Sigmoid colon (tissue), 7 donors: ENCODE data around the gene CSK. TPM values are rescaled to one million over a fixed set of nuclear protein-coding genes. Genes with fewer than 3 reads are reported as not detected.

Experiments used
- DNase-seq: peaks from one replicate; pipeline ENCODE4 v3.0.0-alpha.2; 2019
- H3K27ac ChIP-seq, 4 donors: fragments of 200-600 bp; sonication (generic); one replicate each; pipeline ENCODE4 v1.5.1; 2016 to 2019; ENCODE audit warnings: mild to moderate bottlenecking in 1 of 4
- H3K27me3 ChIP-seq, 3 donors: fragments of 200-600 bp; sonication (generic); one replicate each; pipeline ENCODE4 v1.5.1; 2019; ENCODE audit warnings: mild to moderate bottlenecking in 1 of 3
- H3K36me3 ChIP-seq, 4 donors: fragments of 200-600 bp; sonication (generic); one replicate each; pipeline ENCODE4 v1.5.1; 2016 to 2019
- H3K4me1 ChIP-seq, 4 donors: fragments of 200-600 bp; sonication (generic); one replicate each; pipeline ENCODE4 v1.5.1; 2017 to 2019
- H3K4me3 ChIP-seq, 4 donors: fragments of 200-600 bp; sonication (generic); one replicate each; pipeline ENCODE4 v1.5.1; 2017 to 2019; ENCODE audit warnings: mild to moderate bottlenecking in 2 of 4, moderate library complexity in 1 of 4
- H3K9me3 ChIP-seq, 4 donors: fragments of 200-600 bp in 3 of 4; sonication (generic) in 3 of 4; one replicate each; pipeline versions ENCODE4 v1.5.1 to v1.6.1; 2013 to 2019
- CTCF ChIP-seq, 4 experiments: fragments of 450-650 bp in 3 of 4; fragments of 200-600 bp in 1 of 4; IDR thresholded peaks; one replicate each; pipeline ENCODE4 v1.5.1; 2016 to 2019; ENCODE audit warnings: antibody characterized with exemption in 4 of 4, mild to moderate bottlenecking in 3 of 4, moderate library complexity in 2 of 4
- EP300 ChIP-seq, 4 donors: sonication (generic); formaldehyde crosslinking; IDR thresholded peaks; one replicate each; pipeline ENCODE4 v1.6.1; 2017; ENCODE audit warnings: antibody characterized with exemption in 4 of 4
- POLR2A ChIP-seq, 2 donors: fragments of 450-650 bp; IDR thresholded peaks; one replicate each; pipeline ENCODE4 v1.6.1; 2016; ENCODE audit warnings: antibody characterized with exemption in 2 of 2, mild to moderate bottlenecking in 2 of 2, moderate library complexity in 2 of 2
- POLR2AphosphoS5 ChIP-seq, 4 donors: sonication (generic); formaldehyde crosslinking; IDR thresholded peaks; one replicate each; pipeline ENCODE4 v1.6.1; 2017; ENCODE audit warnings: antibody characterized with exemption in 4 of 4
- WGBS, 2 donors: extraction: QIAGEN DNeasy Blood & Tissue Kit; methylation state at CpG; one replicate each; pipeline ENCODE4 v1.1.7; 2013; 5-methylcytosine and 5-hydroxymethylcytosine counted together
- intact Hi-C: fragments of 100-400 bp; cut with DNase I; formaldehyde crosslinking; loops from one replicate; pipeline ENCODE4 v1.15.1; 2023
- polyA plus RNA-seq, 3 donors: library from polyadenylated mRNA; stranded (reverse); fragments of 200-250 nt; gene quantifications; one replicate each; pipeline ENCODE4 v1.2.3, GENCODE V29; 2013
- total RNA-seq, 4 donors: library from RNA; depleted of rRNA; stranded (reverse); fragments of >200 nt; gene quantifications; one replicate each; pipeline ENCODE4 v1.1.0, GENCODE V29; 2016
- donor health status: healthy with polysubstance abuse.
- donor health status: Bipolar disorder and iron deficiency.
- donor health status: healthy.

Gene CSK
- total and polyA plus RNA-seq, 7 donors = 9.7 to 125 (median 22.4) TPM

- Histone ChIP-seq H3K27ac (no peak overlapping the region), H3K27me3 (no peaks in the 10 kb centered on the region), H3K4me3 (no peak overlapping the region), H3K4me1 (no peaks in the 10 kb centered on the region), H3K36me3 (peaks cover 0 to 18% (median 3%) of the 10 kb centered on the region in 4 donors), H3K9me3 (no peaks in the 10 kb centered on the region)
- 46 to 79% methylated on average over 5 of the region's 5 CpGs for WGBS, 2 donors
- intact Hi-C loops = no loop called here
- no peak for DNase-seq
- TF ChIP-seq EP300 (IDR thresholded peaks at IDR 0.05) (no peak), POLR2AphosphoS5 (IDR thresholded peaks at IDR 0.05) (no peak), POLR2A (IDR thresholded peaks at IDR 0.05) (no peak), CTCF (IDR thresholded peaks at IDR 0.05) (no peak)
These were observed 25.4 kb downstream of the CSK start for GRCh38 chr15:74807282-74807681.

- WGBS, 2 donors = 21 to 71% methylated on average over 18 of the region's 18 CpGs
- no peak overlapping the region for H3K4me3 ChIP-seq
- no peak for TF ChIP-seq POLR2AphosphoS5 (IDR thresholded peaks at IDR 0.05)
- TF ChIP-seq POLR2A (IDR thresholded peaks at IDR 0.05) = no peak
- TF ChIP-seq CTCF (IDR thresholded peaks at IDR 0.05) = no peak
- no peak for TF ChIP-seq EP300 (IDR thresholded peaks at IDR 0.05)
- H3K36me3 ChIP-seq = peaks cover 0 to 8% (median 0%) of the 10 kb centered on the region in 4 donors
- H3K27me3 ChIP-seq = no peaks in the 10 kb centered on the region
- H3K9me3 ChIP-seq = no peaks in the 10 kb centered on the region
- intact Hi-C loops = no loop called here
- H3K4me1 ChIP-seq = no peaks in the 10 kb centered on the region
- DNase-seq = no peak
- H3K27ac ChIP-seq = no peak overlapping the region
These were observed 26.4 kb downstream of the CSK start for GRCh38 chr15:74808078-74808839.

GRCh38 chr15:74808840-74809229 is 27.0 kb downstream of the CSK start:
- intact Hi-C loops = no loop called here
- Histone ChIP-seq H3K4me3 (no peak overlapping the region), H3K4me1 (no peaks in the 10 kb centered on the region), H3K9me3 (no peaks in the 10 kb centered on the region), H3K27ac (no peak overlapping the region), H3K27me3 (no peaks in the 10 kb centered on the region), H3K36me3 (peaks cover 0 to 2% (median 0%) of the 10 kb centered on the region in 4 donors)
- no peak for TF ChIP-seq CTCF (IDR thresholded peaks at IDR 0.05)
- no peak for TF ChIP-seq POLR2A (IDR thresholded peaks at IDR 0.05)
- no peak for TF ChIP-seq EP300 (IDR thresholded peaks at IDR 0.05)
- no peak for TF ChIP-seq POLR2AphosphoS5 (IDR thresholded peaks at IDR 0.05)
- no peak for DNase-seq
- WGBS, 2 donors = 69 to 76% methylated on average over 4 of the region's 4 CpGs

GRCh38 chr15:74809242-74809641 is 27.4 kb downstream of the CSK start:
- intact Hi-C loops = no loop called here

More at GRCh38 chr15:74809242-74809641, 27.4 kb downstream of the CSK start:
- Histone ChIP-seq H3K27me3 (no peaks in the 10 kb centered on the region), H3K36me3 (no peaks in the 10 kb centered on the region), H3K4me3 (no peak overlapping the region), H3K27ac (no peak overlapping the region), H3K4me1 (no peaks in the 10 kb centered on the region), H3K9me3 (no peaks in the 10 kb centered on the region)
- DNase-seq = no peak
- no peak for TF ChIP-seq POLR2A (IDR thresholded peaks at IDR 0.05)
- no peak for TF ChIP-seq CTCF (IDR thresholded peaks at IDR 0.05)
- no peak for TF ChIP-seq POLR2AphosphoS5 (IDR thresholded peaks at IDR 0.05)
- no peak for TF ChIP-seq EP300 (IDR thresholded peaks at IDR 0.05)
- WGBS, 2 donors = 90 to 91% methylated on average over 5 of the region's 5 CpGs
